Fibroblast of upper back skin (primary cell): ENCODE results near the gene TXNRD3.

ENCODE experiments used
- DNase-seq: peaks from one replicate; pipeline ENCODE4 v3.0.0-alpha.2; 2013

Gene TXNRD3

GRCh38 chr3:126671521-126671920 is 16.6 kb upstream of the TXNRD3 start:
- DNase-seq: no peak

GRCh38 chr3:126668450-126669401 is 13.8 kb upstream of the TXNRD3 start:
- DNase-seq: no peak

- DNase-seq: no peak
These were observed 12.9 kb upstream of the TXNRD3 start for GRCh38 chr3:126667631-126668449.

- DNase-seq: no peak
These were observed 12.0 kb upstream of the TXNRD3 start for GRCh38 chr3:126666658-126667528.

- DNase-seq: no peak
These were observed 11.2 kb upstream of the TXNRD3 start for GRCh38 chr3:126665959-126666657.

- DNase-seq: no peak
These were observed 10.5 kb upstream of the TXNRD3 start for GRCh38 chr3:126665221-126665936.

- DNase-seq: peak; percentile 45
These were observed 9.8 kb upstream of the TXNRD3 start for GRCh38 chr3:126664591-126665214.

- no peak for DNase-seq
These were observed 8.8 kb upstream of the TXNRD3 start for GRCh38 chr3:126663750-126664149.

- DNase-seq: no peak
These were observed 8.3 kb upstream of the TXNRD3 start for GRCh38 chr3:126663257-126663656.

- DNase-seq: no peak
These were observed 6.8 kb upstream of the TXNRD3 start for GRCh38 chr3:126661532-126662364.

GRCh38 chr3:126659915-126660886 is 5.3 kb upstream of the TXNRD3 start:
- no peak for DNase-seq

- DNase-seq: no peak
These were observed 3.7 kb upstream of the TXNRD3 start for GRCh38 chr3:126658584-126658983.

- no peak for DNase-seq
These were observed 3.0 kb upstream of the TXNRD3 start for GRCh38 chr3:126657901-126658300.

GRCh38 chr3:126656371-126657134 is 1.6 kb upstream of the TXNRD3 start:
- no peak for DNase-seq

- DNase-seq: no peak
These were observed 963 bp upstream of the TXNRD3 start for GRCh38 chr3:126655887-126656286.

GRCh38 chr3:126649556-126650092 is 5.3 kb downstream of the TXNRD3 start:
- DNase-seq: no peak

- DNase-seq: peak; percentile 43
These were observed 8.2 kb downstream of the TXNRD3 start for GRCh38 chr3:126646674-126647073.

- no peak for DNase-seq
These were observed 10.3 kb downstream of the TXNRD3 start for GRCh38 chr3:126644615-126645014.
